SU-DHL-6 (cell line): Measurements from ENCODE around the gene ATP5F1E.

ENCODE experiments used
- H2AFZ ChIP-seq: fragments of 200-600 bp; sonication (generic); 2 replicates; pipeline ENCODE4 v1.6.1; 2014; ENCODE audit warnings: low read depth, mild to moderate bottlenecking, moderate library complexity, mixed read lengths, antibody characterized with exemption, low read length; ENCODE audit not compliant: severe bottlenecking
- H3F3A ChIP-seq: fragments of 200-600 bp; shearing (Covaris generic); 2 replicates; pipeline ENCODE4 v1.6.0; 2016; ENCODE audit warnings: antibody characterized with exemption, mild to moderate bottlenecking; ENCODE audit not compliant: insufficient read depth
- H3K27ac ChIP-seq: fragments of 200-600 bp; sonication (generic); 2 replicates; pipeline ENCODE4 v1.5.1; 2016; ENCODE audit warnings: low read depth, mild to moderate bottlenecking, low read length, moderate library complexity, mixed read lengths
- H3K27me3 ChIP-seq: fragments of 200-600 bp; sonication (generic), shearing (Covaris generic); 2 replicates; pipeline ENCODE4 v1.6.0; 2014; ENCODE audit warnings: mild to moderate bottlenecking, low read length
- H3K36me3 ChIP-seq: fragments of 200-600 bp; sonication (generic); 2 replicates; pipeline ENCODE4 v1.6.1; 2014; ENCODE audit warnings: mild to moderate bottlenecking, low read length, mixed read lengths
- H3K4me2 ChIP-seq: fragments of 300-600, 200-600 bp; shearing (Covaris generic), sonication (generic); 2 replicates; pipeline ENCODE4 v1.6.0; 2014; ENCODE audit warnings: low read length, low read depth, mild to moderate bottlenecking; ENCODE audit not compliant: poor library complexity, severe bottlenecking
- H3K4me3 ChIP-seq: fragments of 200-600 bp; sonication (generic); 2 replicates; pipeline ENCODE4 v1.5.1; 2014; ENCODE audit warnings: antibody characterized with exemption, low read length, mild to moderate bottlenecking, mixed read lengths; ENCODE audit not compliant: insufficient read depth, poor library complexity, severe bottlenecking
- H3K79me2 ChIP-seq: fragments of 200-600 bp; sonication (generic); 2 replicates; pipeline ENCODE4 v1.6.1; 2014; ENCODE audit warnings: mild to moderate bottlenecking, low read length, moderate library complexity; ENCODE audit not compliant: insufficient read depth
- H3K9ac ChIP-seq: fragments of 200-600 bp; sonication (generic); 2 replicates; pipeline ENCODE4 v1.7.0; 2014; ENCODE audit warnings: mild to moderate bottlenecking, low read length
- H3K9me2 ChIP-seq: fragments of 200-600 bp; sonication (generic); replicated peaks from 2 replicates; pipeline ENCODE4 v1.6.1; 2014; ENCODE audit warnings: low read length; ENCODE audit not compliant: insufficient read depth
- H3K9me3 ChIP-seq: fragments of 200-600 bp; sonication (generic); 2 replicates; pipeline ENCODE4 v1.6.1; 2014; ENCODE audit warnings: low read length, mixed read lengths; ENCODE audit not compliant: insufficient read depth
- H4K20me1 ChIP-seq: fragments of 200-600 bp; sonication (generic); 2 replicates; pipeline ENCODE4 v1.6.1; 2014; ENCODE audit warnings: low read depth, mild to moderate bottlenecking, antibody characterized with exemption, low read length, moderate library complexity, mixed read lengths
- EZH2phosphoT487 ChIP-seq: fragments of 200-600 bp; sonication (generic), shearing (Covaris generic); conservative IDR thresholded peaks from 2 replicates; pipeline ENCODE4 v1.6.1; 2018; ENCODE audit warnings: mild to moderate bottlenecking, antibody characterized with exemption, low read length, moderate library complexity, mixed read lengths
- TF ChIP-seq, protein P1 (sequence below): fragments of 200-600 bp; sonication (generic); IDR thresholded peaks from one replicate; pipeline ENCODE4 v1.5.1; 2017; ENCODE audit warnings: antibody characterized with exemption, mild to moderate bottlenecking, low read length, moderate library complexity; ENCODE audit not compliant: insufficient read depth, poor library complexity, severe bottlenecking

The ATP5F1E gene

DNA sequence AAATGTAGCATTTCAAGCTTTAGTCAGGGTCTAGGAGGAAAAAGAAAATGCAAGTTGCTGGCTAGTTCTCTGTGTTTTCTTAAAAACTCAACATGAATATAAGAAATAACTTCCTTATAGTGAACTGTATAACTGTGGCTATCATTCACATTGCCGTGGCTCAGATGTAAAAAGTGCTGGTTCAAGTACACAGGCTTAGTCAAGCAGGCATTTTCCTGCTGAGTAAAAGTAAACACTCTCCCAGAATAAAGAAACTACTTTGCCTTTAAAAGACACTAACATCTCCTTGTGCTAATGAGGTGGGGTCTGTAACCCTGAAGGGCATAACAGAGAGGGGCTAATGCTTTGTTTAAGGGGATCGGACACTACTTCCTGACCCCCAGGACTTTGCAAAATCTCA, 3.3 kb downstream of the ATP5F1E start:
- H3K4me2 ChIP-seq = peak overlapping the region; percentile 97
- H3K9me2 ChIP-seq = no peaks in the 10 kb centered on the region
- peaks cover 39% of the 10 kb centered on the region for H3F3A ChIP-seq
- no peaks in the 10 kb centered on the region for H3K27me3 ChIP-seq
- H3K9me3 ChIP-seq = no peaks in the 10 kb centered on the region
- H3K27ac ChIP-seq = peak overlapping the region; percentile 9; the same call in 1 of the 2 replicates
- TF ChIP-seq EZH2phosphoT487 = no peak
- TF ChIP-seq, protein P1, sequence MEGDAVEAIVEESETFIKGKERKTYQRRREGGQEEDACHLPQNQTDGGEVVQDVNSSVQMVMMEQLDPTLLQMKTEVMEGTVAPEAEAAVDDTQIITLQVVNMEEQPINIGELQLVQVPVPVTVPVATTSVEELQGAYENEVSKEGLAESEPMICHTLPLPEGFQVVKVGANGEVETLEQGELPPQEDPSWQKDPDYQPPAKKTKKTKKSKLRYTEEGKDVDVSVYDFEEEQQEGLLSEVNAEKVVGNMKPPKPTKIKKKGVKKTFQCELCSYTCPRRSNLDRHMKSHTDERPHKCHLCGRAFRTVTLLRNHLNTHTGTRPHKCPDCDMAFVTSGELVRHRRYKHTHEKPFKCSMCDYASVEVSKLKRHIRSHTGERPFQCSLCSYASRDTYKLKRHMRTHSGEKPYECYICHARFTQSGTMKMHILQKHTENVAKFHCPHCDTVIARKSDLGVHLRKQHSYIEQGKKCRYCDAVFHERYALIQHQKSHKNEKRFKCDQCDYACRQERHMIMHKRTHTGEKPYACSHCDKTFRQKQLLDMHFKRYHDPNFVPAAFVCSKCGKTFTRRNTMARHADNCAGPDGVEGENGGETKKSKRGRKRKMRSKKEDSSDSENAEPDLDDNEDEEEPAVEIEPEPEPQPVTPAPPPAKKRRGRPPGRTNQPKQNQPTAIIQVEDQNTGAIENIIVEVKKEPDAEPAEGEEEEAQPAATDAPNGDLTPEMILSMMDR = no peak
- peaks cover 70% of the 10 kb centered on the region for H3K79me2 ChIP-seq
- no peak overlapping the region for H2AFZ ChIP-seq
- H3K36me3 ChIP-seq = peaks cover 55% of the 10 kb centered on the region
- peaks cover 24% of the 10 kb centered on the region for H4K20me1 ChIP-seq
- H3K9ac ChIP-seq = peak overlapping the region; percentile 32; the same call in 1 of the 2 replicates
- no peak overlapping the region for H3K4me3 ChIP-seq

DNA sequence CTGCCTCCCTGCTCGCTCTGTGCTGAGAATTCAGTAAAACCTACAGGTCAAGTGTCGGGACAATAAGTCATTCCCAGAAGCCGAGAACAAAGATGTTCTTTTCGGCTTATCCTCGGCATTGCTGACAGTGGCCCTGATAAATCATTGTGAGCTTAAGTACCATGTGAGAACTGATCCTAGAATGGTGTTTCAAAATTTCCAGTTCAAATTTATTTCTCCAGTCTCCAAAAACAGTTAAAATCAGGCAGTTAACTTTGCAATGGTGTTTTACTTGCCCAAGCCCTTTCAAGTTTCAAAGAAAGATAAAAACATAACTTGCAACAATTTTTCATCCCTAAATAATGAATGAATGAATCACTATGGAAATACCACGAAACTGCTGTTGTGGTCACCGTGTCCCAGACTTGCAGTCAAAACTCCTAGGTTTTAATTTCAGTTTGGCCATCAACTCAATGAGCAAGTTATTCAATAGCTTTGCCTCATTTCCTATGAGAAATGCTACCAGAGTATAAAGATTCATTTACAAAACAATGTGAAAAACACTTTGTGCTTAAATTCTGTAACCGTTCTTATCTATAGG, 4.3 kb downstream of the ATP5F1E start:
- Histone ChIP-seq H3K4me3 (no peak overlapping the region), H3K36me3 (peaks cover 52% of the 10 kb centered on the region), H3K27me3 (no peaks in the 10 kb centered on the region), H3K79me2 (peaks cover 70% of the 10 kb centered on the region), H2AFZ (no peak overlapping the region), H4K20me1 (peaks cover 24% of the 10 kb centered on the region), H3K9me3 (no peaks in the 10 kb centered on the region), H3K4me2 (peak overlapping the region; percentile 97), H3F3A (peaks cover 29% of the 10 kb centered on the region), H3K9ac (no peak overlapping the region), H3K27ac (no peak overlapping the region), H3K9me2 (no peaks in the 10 kb centered on the region)
- TF ChIP-seq, protein P1 = no peak
- TF ChIP-seq EZH2phosphoT487 = no peak

DNA sequence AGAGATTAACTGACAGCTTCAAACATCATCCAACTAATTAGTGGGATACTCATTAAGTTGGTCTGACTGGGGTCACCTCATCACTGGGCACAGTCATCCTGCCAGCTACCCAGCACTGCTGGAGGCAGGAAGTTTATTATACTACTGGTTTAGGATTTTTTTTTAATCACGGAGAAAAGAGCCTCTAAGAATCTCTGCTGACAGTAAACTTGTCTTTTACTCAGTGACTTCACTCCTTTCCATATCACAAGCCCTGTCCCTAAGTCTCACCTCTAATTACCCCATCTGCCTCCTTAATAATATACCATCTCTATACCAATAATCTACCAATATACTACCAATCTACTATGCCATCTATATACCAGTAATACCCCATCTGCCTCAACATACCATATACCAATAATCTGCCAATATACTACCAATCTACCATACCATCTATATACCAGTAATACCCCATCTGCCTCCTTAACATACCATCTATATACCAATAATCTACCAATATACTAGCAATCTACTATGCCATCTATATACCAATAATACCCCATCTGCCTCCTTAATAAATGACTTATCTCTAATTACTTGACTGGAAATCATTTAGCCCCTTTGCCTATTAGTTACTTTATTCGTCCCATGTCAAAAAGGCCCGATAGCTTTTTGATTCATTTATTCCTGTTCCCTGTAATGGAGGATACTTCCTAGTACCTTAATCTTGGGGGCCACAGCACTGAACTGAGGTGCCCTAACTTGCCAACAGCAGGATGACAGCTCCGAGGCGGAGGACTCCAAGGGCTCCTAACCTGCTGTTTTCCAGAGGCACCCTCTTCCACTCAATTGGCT, 5.0 kb downstream of the ATP5F1E start:
- Histone ChIP-seq H3K9ac (no peak overlapping the region), H3K9me2 (no peaks in the 10 kb centered on the region), H4K20me1 (peaks cover 24% of the 10 kb centered on the region), H3K9me3 (no peaks in the 10 kb centered on the region), H3K4me3 (no peak overlapping the region), H3K27ac (no peak overlapping the region), H3K4me2 (no peak overlapping the region), H3K79me2 (peaks cover 70% of the 10 kb centered on the region), H3K27me3 (no peaks in the 10 kb centered on the region), H2AFZ (no peak overlapping the region), H3K36me3 (peaks cover 52% of the 10 kb centered on the region), H3F3A (peaks cover 27% of the 10 kb centered on the region)
- TF ChIP-seq, protein P1 = no peak
- no peak for TF ChIP-seq EZH2phosphoT487
